ENCODE data around the gene GPR17.

The GPR17 gene

GRCh38 chr2:127641846-127642507 lies 4.0 kb upstream of the GPR17 start:
- no peak for DNase-seq

- DNase-seq: no peak
These were observed 3.1 kb upstream of the GPR17 start for GRCh38 chr2:127642706-127643438.

- no peak for DNase-seq
These were observed 2.4 kb upstream of the GPR17 start for GRCh38 chr2:127643439-127644065.

GRCh38 chr2:127644066-127645025 lies 1.6 kb upstream of the GPR17 start:
- no peak for DNase-seq

- DNase-seq: no peak
These were observed 943 bp upstream of the GPR17 start for GRCh38 chr2:127645026-127645394.

- no peak for DNase-seq
These were observed 711 bp downstream of the GPR17 start for GRCh38 chr2:127646487-127647241.

- peak; percentile 80 for DNase-seq
These were observed 1.6 kb downstream of the GPR17 start for GRCh38 chr2:127647242-127648190.

- peak; percentile 42 for DNase-seq
These were observed 2.4 kb downstream of the GPR17 start for GRCh38 chr2:127648321-127648720.

GRCh38 chr2:127649100-127649611 lies 3.2 kb downstream of the GPR17 start:
- DNase-seq: no peak

GRCh38 chr2:127649684-127650040 lies 3.7 kb downstream of the GPR17 start:
- DNase-seq: peak; percentile 80

GRCh38 chr2:127650041-127650784 lies 4.3 kb downstream of the GPR17 start:
- no peak for DNase-seq

GRCh38 chr2:127650785-127651380 lies 4.9 kb downstream of the GPR17 start:
- no peak for DNase-seq

GRCh38 chr2:127651381-127651809 lies 5.4 kb downstream of the GPR17 start:
- no peak for DNase-seq

- no peak for DNase-seq
These were observed 6.1 kb downstream of the GPR17 start for GRCh38 chr2:127651971-127652550.

- DNase-seq: no peak
These were observed 6.9 kb downstream of the GPR17 start for GRCh38 chr2:127652786-127653357.

GRCh38 chr2:127653421-127654083 lies 7.6 kb downstream of the GPR17 start:
- no peak for DNase-seq

- DNase-seq: no peak
These were observed 8.3 kb downstream of the GPR17 start for GRCh38 chr2:127654084-127654837.

All from fibroblast of skin of back (primary cell).